K562 (cell line): ENCODE results near the gene UBE2V1. TPM values are rescaled to one million over a fixed set of nuclear protein-coding genes. Genes with fewer than 3 reads are reported as not detected.

ENCODE experiments used
- ATAC-seq: fragments of 200-7000 bp; cut with Tn5 transposase; 3 replicates; pipeline ENCODE4 v1.9.1; 2020; ENCODE audit warnings: moderate library complexity
- BruUV-seq: library from RNA; stranded (reverse); fragments of 400-500 nt; replicated peaks from 2 replicates; lab custom pipeline; 2021; lab: Mats Ljungman, UMichigan
- CTCF ChIA-PET: fragments of 300-600 bp; formaldehyde crosslinking; extraction: SDS; loops from one replicate; lab custom pipeline; 2021; ENCODE audit warnings: low intra/inter-chr PET ratio; lab: Yijun Ruan, JAX
- POLR2A ChIA-PET: fragments of 300-600, 350-650 bp; sonication (Branson Sonifier 250); formaldehyde crosslinking; extraction: SDS; loops from one replicate; lab custom pipeline; 2021; ENCODE audit warnings: antibody characterized with exemption, inconsistent platforms; lab: Yijun Ruan, JAX
- DNase-seq, 4 experiments: peaks; one replicate each; pipeline versions ENCODE4 v3.0.0 to v3.0.0-alpha.2; 2011 to 2018; ENCODE audit warnings: low spot score in 3 of 4, mixed read lengths in 3 of 4; ENCODE audit errors: extremely low read depth in 1 of 4
- FAIRE-seq: peaks from 2 replicates; lab custom pipeline; 2011; peaks lifted over from hg19 to GRCh38; lab: Jason Lieb, UNC
- H2AFZ ChIP-seq: 2 replicates; pipeline ENCODE4 v1.6.0; 2011; ENCODE audit warnings: low read depth, low read length, control low read depth, inconsistent platforms
- H3K27ac ChIP-seq: fragments of 200-600 bp; 3 replicates; pipeline ENCODE4 v1.8.0; 2011; ENCODE audit warnings: low read depth, mild to moderate bottlenecking, control low read depth, inconsistent platforms, low read length, moderate library complexity, mixed read lengths; ENCODE audit errors: extremely low read depth
- H3K27me3 ChIP-seq, 2 experiments: fragments of 300-600 bp in 1 of 2; 2 replicates in 1 of 2; 3 replicates in 1 of 2; pipeline versions ENCODE4 v1.6.0 to v1.8.0; 2011; ENCODE audit warnings: inconsistent platforms in 2 of 2, low read length in 2 of 2, mild to moderate bottlenecking in 1 of 2, mixed read lengths in 1 of 2, moderate library complexity in 1 of 2; ENCODE audit not compliant: control insufficient read depth in 2 of 2, insufficient read depth in 2 of 2
- H3K36me3 ChIP-seq: fragments of 300-600 bp; 3 replicates; pipeline ENCODE4 v1.8.0; 2011; ENCODE audit warnings: mild to moderate bottlenecking, low read length, inconsistent platforms; ENCODE audit not compliant: control insufficient read depth, insufficient read depth
- H3K4me1 ChIP-seq, 2 experiments: fragments of 200-600 bp in 1 of 2; replicated peaks in 1 of 2; 2 replicates in 1 of 2; 3 replicates in 1 of 2; pipeline versions ENCODE4 v1.5.1 to v1.8.0; 2011; ENCODE audit warnings: inconsistent platforms in 2 of 2, low read length in 2 of 2, mild to moderate bottlenecking in 1 of 2, mixed read lengths in 1 of 2, moderate library complexity in 1 of 2; ENCODE audit not compliant: control insufficient read depth in 2 of 2, insufficient read depth in 2 of 2
- H3K4me2 ChIP-seq: 2 replicates; pipeline ENCODE4 v1.6.1; 2011; ENCODE audit warnings: low read length, control low read depth, inconsistent platforms, mixed read lengths; ENCODE audit not compliant: insufficient read depth
- H3K4me3 ChIP-seq: fragments of 200-600 bp; sonication (generic), shearing (Covaris generic); 2 replicates; pipeline ENCODE4 v1.5.1; 2016; ENCODE audit warnings: control low read depth, inconsistent platforms
- H3K79me2 ChIP-seq: fragments of 200-600 bp; 3 replicates; pipeline ENCODE4 v1.8.0; 2011; ENCODE audit warnings: low read length, inconsistent platforms; ENCODE audit not compliant: control insufficient read depth, insufficient read depth
- H3K9ac ChIP-seq, 2 experiments: 2 replicates each; pipeline versions ENCODE4 v1.6.0 to v1.6.1; 2011; ENCODE audit warnings: low read depth in 2 of 2, low read length in 2 of 2, control low read depth in 1 of 2, inconsistent platforms in 1 of 2, mild to moderate bottlenecking in 1 of 2, mixed read lengths in 1 of 2; ENCODE audit not compliant: insufficient read depth in 1 of 2
- H3K9me1 ChIP-seq: one replicate; pipeline ENCODE4 v1.6.0; 2011; ENCODE audit warnings: inconsistent platforms, mild to moderate bottlenecking, low read length, moderate library complexity; ENCODE audit not compliant: control insufficient read depth, insufficient read depth
- H3K9me3 ChIP-seq: replicated peaks from 2 replicates; pipeline ENCODE4 v1.5.1; 2011; ENCODE audit warnings: low read depth, low read length, inconsistent platforms; ENCODE audit not compliant: control insufficient read depth, insufficient read depth
- H4K20me1 ChIP-seq: replicated peaks from 2 replicates; pipeline ENCODE4 v1.6.1; 2011; ENCODE audit warnings: low read length, inconsistent platforms, mixed read lengths; ENCODE audit not compliant: control insufficient read depth, insufficient read depth
- BCOR ChIP-seq: fragments of 450-650 bp; IDR thresholded peaks from 2 replicates; pipeline ENCODE4 v1.6.1; 2016
- ESRRA ChIP-seq: fragments of 450-650 bp; IDR thresholded peaks from 2 replicates; pipeline ENCODE4 v1.6.1; 2014; ENCODE audit warnings: low read depth, mild to moderate bottlenecking, moderate library complexity, borderline replicate concordance
- ETS2 ChIP-seq: IDR thresholded peaks from 2 replicates; pipeline ENCODE4 v1.6.1; 2016; ENCODE audit warnings: borderline replicate concordance, missing genetic modification characterization, mild to moderate bottlenecking, moderate library complexity, missing compliant biosample characterization; ENCODE audit not compliant: poor library complexity, severe bottlenecking
- GABPB1 ChIP-seq: sonication (generic); formaldehyde crosslinking; IDR thresholded peaks from 2 replicates; pipeline ENCODE4 v1.8.0; 2022; ENCODE audit warnings: mild to moderate bottlenecking, missing genetic modification reagents
- HNRNPK ChIP-seq: fragments of 200-400 bp; formaldehyde crosslinking; IDR thresholded peaks from one replicate; pipeline ENCODE4 v1.6.1; 2018; ENCODE audit warnings: mild to moderate bottlenecking, low read depth, low read length; ENCODE audit not compliant: poor library complexity, severe bottlenecking
- MTA1 ChIP-seq: fragments of 450-650 bp; IDR thresholded peaks from 2 replicates; pipeline ENCODE4 v1.6.1; 2017; ENCODE audit warnings: borderline replicate concordance
- MTF1 ChIP-seq: fragments of 250-450 bp; sonication (Bioruptor Pico); IDR thresholded peaks from 2 replicates; pipeline ENCODE4 v1.9.0; 2021; ENCODE audit warnings: moderate library complexity, mild to moderate bottlenecking, inconsistent platforms, borderline replicate concordance
- PHF20 ChIP-seq: fragments of 450-650 bp; IDR thresholded peaks from 2 replicates; pipeline ENCODE4 v1.6.1; 2018; ENCODE audit not compliant: partially characterized antibody
- SPI1 ChIP-seq: IDR thresholded peaks from 2 replicates; pipeline ENCODE4 v1.6.1; 2011; ENCODE audit warnings: low read depth, low read length, control low read depth, borderline replicate concordance
- XRCC4 ChIP-seq: IDR thresholded peaks from one replicate; pipeline ENCODE4 v1.6.1; 2011; ENCODE audit not compliant: insufficient read depth, insufficient read length; ENCODE audit errors: extremely low read depth
- ZKSCAN1 ChIP-seq: fragments of 150-350 bp; IDR thresholded peaks from 2 replicates; pipeline ENCODE4 v1.6.1; 2016; ENCODE audit warnings: low read depth, low read length
- WGBS: fragments of 100-300 bp; shearing (Covaris generic); methylation state at CpG from one replicate; pipeline ENCODE4 v1.1.6; 2016; ENCODE audit warnings: low coverage, mixed read lengths; ENCODE audit not compliant: insufficient coverage; ENCODE audit errors: missing lambda C conversion rate; 5-methylcytosine and 5-hydroxymethylcytosine counted together
- in situ Hi-C: fragments of 300-500 bp; cut with MboI; formaldehyde crosslinking; loops from 4 replicates; pipeline ENCODE4 v1.15.0; 2018; ENCODE audit warnings: inconsistent platforms, mixed read lengths
- intact Hi-C: fragments of 100-400 bp; cut with micrococcal nuclease; formaldehyde crosslinking; loops from 2 replicates; pipeline ENCODE4 v1.14.2; 2022
- polyA plus RNA-seq, 8 experiments: library from polyadenylated mRNA; depleted of rRNA in 4 of 8; stranded (reverse) in 5 of 8; unstranded in 3 of 8; fragments of >200 nt; fragmentation: Nextera tagmentation in 2 of 8; fragmentation: Illumina TruSeq in 1 of 8; extraction: Ambion mirVana in 2 of 8; extraction: Trizol in 1 of 8; gene quantifications; 2 replicates each; pipeline versions ENCODE4 v1.2.1 to v1.2.3, GENCODE V29; 2011 to 2014; ENCODE audit warnings: inconsistent platforms in 1 of 8, missing spikeins in 1 of 8
- total RNA-seq, 7 experiments: library from RNA; depleted of rRNA in 6 of 7; stranded (reverse); fragments of >200 nt in 6 of 7; fragmentation: Illumina TruSeq in 2 of 7; extraction: Trizol in 2 of 7; gene quantifications; 2 replicates each; pipeline versions ENCODE4 v1.2.1 to v1.2.3, GENCODE V29; 2011 to 2021; ENCODE audit warnings: low replicate concordance in 1 of 7
- TF ChIP-seq, protein P1 (sequence below): fragments of 450-650 bp; IDR thresholded peaks from 2 replicates; pipeline ENCODE4 v1.6.1; 2016; ENCODE audit warnings: low read depth
- TF ChIP-seq, protein P2 (sequence below): fragments of 450-650 bp; IDR thresholded peaks from 2 replicates; pipeline ENCODE4 v1.6.1; 2016

The UBE2V1 gene
- total and polyA plus RNA-seq, 9 of the 15 experiments (the other 6 are each of a cell fraction or from before 2014, with no cell fraction given) = 93.0 to 357 (median 119) TPM

DNA sequence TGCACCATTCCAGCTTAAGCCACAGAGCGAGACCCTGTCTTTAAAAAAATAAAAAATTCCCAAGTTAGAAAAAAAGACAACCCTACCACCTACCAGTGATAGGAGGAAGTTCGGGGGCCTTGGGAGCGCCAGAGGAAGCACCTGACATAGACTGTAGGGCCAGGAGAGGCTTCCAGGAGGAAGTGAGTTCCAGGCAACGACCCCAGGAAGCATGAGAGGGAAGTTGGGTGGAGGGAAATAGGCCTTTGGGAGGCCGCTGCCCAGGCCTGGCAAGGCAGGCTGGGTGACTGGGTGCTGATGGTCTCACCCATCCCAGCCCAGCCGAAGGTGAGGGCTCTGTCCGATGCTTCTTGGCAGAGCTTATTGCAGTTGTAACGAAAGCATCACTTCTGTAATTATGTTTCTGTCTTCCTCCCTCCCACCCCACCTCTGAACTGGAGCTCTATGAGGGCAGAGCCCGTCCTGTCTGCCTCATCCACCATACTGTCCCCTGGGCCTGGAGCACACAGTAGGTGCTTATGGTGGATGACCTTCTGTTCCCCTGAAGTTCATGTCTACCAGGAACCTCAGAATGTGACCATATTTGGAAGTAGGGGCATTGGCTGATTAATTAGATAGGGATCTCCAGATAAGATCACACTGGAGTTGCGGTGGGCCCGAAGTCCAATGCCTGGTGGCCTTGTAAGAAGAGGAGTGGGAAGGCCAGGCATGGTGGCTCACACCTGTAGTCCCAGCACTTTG lies 54.1 kb downstream of the UBE2V1 start:
- Histone ChIP-seq H3K4me2 (no peak overlapping the region), H2AFZ (no peak overlapping the region)
- no peak for FAIRE-seq
- peak; percentile 3; the same call in 1 of the 2 replicates for TF ChIP-seq SPI1
- TF ChIP-seq, protein P1, sequence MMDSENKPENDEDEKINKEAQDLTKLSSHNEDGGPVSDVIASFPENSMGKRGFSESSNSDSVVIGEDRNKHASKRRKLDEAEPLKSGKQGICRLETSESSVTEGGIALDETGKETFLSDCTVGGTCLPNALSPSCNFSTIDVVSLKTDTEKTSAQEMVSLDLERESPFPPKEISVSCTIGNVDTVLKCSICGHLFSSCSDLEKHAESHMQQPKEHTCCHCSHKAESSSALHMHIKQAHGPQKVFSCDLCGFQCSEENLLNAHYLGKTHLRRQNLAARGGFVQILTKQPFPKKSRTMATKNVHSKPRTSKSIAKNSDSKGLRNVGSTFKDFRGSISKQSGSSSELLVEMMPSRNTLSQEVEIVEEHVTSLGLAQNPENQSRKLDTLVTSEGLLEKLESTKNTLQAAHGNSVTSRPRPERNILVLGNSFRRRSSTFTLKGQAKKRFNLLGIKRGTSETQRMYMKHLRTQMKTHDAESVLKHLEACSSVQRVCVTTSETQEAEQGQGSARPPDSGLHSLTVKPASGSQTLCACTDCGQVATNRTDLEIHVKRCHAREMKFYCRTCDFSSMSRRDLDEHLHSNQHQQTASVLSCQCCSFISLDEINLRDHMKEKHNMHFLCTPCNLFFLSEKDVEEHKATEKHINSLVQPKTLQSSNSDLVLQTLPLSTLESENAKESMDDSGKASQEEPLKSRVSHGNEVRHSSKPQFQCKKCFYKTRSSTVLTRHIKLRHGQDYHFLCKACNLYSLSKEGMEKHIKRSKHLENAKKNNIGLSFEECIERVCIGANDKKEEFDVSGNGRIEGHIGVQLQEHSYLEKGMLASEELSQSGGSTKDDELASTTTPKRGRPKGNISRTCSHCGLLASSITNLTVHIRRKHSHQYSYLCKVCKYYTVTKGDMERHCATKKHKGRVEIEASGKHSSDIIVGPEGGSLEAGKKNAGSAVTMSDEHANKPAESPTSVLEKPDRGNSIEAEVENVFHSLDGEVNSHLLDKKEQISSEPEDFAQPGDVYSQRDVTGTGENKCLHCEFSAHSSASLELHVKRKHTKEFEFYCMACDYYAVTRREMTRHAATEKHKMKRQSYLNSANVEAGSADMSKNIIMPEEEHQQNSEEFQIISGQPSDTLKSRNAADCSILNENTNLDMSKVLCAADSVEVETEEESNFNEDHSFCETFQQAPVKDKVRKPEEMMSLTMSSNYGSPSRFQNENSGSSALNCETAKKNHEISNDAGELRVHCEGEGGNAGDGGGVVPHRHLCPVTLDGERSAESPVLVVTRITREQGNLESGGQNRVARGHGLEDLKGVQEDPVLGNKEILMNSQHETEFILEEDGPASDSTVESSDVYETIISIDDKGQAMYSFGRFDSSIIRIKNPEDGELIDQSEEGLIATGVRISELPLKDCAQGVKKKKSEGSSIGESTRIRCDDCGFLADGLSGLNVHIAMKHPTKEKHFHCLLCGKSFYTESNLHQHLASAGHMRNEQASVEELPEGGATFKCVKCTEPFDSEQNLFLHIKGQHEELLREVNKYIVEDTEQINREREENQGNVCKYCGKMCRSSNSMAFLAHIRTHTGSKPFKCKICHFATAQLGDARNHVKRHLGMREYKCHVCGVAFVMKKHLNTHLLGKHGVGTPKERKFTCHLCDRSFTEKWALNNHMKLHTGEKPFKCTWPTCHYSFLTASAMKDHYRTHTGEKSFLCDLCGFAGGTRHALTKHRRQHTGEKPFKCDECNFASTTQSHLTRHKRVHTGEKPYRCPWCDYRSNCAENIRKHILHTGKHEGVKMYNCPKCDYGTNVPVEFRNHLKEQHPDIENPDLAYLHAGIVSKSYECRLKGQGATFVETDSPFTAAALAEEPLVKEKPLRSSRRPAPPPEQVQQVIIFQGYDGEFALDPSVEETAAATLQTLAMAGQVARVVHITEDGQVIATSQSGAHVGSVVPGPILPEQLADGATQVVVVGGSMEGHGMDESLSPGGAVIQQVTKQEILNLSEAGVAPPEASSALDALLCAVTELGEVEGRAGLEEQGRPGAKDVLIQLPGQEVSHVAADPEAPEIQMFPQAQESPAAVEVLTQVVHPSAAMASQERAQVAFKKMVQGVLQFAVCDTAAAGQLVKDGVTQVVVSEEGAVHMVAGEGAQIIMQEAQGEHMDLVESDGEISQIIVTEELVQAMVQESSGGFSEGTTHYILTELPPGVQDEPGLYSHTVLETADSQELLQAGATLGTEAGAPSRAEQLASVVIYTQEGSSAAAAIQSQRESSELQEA = no peak
- no peak for TF ChIP-seq HNRNPK
- no peak for TF ChIP-seq MTF1 (CRISPR knock-in tag)
- TF ChIP-seq GABPB1 (CRISPR knock-in tag) = no peak
- TF ChIP-seq BCOR = no peak
- peak; percentile 95 for TF ChIP-seq ZKSCAN1
- TF ChIP-seq, protein P2, sequence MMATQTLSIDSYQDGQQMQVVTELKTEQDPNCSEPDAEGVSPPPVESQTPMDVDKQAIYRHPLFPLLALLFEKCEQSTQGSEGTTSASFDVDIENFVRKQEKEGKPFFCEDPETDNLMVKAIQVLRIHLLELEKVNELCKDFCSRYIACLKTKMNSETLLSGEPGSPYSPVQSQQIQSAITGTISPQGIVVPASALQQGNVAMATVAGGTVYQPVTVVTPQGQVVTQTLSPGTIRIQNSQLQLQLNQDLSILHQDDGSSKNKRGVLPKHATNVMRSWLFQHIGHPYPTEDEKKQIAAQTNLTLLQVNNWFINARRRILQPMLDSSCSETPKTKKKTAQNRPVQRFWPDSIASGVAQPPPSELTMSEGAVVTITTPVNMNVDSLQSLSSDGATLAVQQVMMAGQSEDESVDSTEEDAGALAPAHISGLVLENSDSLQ = no peak
- TF ChIP-seq ESRRA = peak; percentile 10; the same call in 1 of the 2 replicates
- 0 out of 2 replicates have a peak, but pooled peaks have one; percentile 35 for TF ChIP-seq MTA1
- TF ChIP-seq ETS2 (tag) = no peak
- TF ChIP-seq PHF20 = no peak
- no peak for TF ChIP-seq XRCC4

More for the DNA sequence above, 54.1 kb downstream of the UBE2V1 start:
- H3K9me3 ChIP-seq = no peaks in the 10 kb centered on the region
- no TSS peak for BruUV-seq
- H3K4me1 ChIP-seq = peaks cover 12 to 22% of the 10 kb centered on the region in 2 experiments
- H4K20me1 ChIP-seq = no peaks in the 10 kb centered on the region
- WGBS = 56% methylated on average over 10 of the region's 11 CpGs
- H3K79me2 ChIP-seq = no peaks in the 10 kb centered on the region
- no peak for DNase-seq
- no peak for ATAC-seq
- in situ Hi-C loops = no loop called here
- no peaks in the 10 kb centered on the region for H3K36me3 ChIP-seq
- H3K27ac ChIP-seq = no peak overlapping the region
- no peaks in the 10 kb centered on the region for H3K27me3 ChIP-seq
- ChIA-PET POLR2A (interaction anchor here (1.0 to 1.1 kb wide), 2 partner anchors 72 to 99 kb away, joined by 4 read pairs; no protein-coding TSS in a partner anchor), CTCF (interaction anchor here (0.6 kb wide), 1 partner anchor 43 kb away, joined by 5 read pairs; no protein-coding TSS in a partner anchor)
- H3K9ac ChIP-seq = peak overlapping the region in 1 of 2 experiments; percentile 75; a peak in 2 of 4 replicates
- H3K4me3 ChIP-seq = no peak overlapping the region
- intact Hi-C loops = no loop called here
- no peaks in the 10 kb centered on the region for H3K9me1 ChIP-seq
